WTC11 (cell line): Measurements from ENCODE around the gene CMBL. TPM values are rescaled to one million over a fixed set of nuclear protein-coding genes. Genes with fewer than 3 reads are reported as not detected.
A peak's percentile ranks its signal among the peaks of the same experiment; 100 is the strongest.

Source experiments
- ATAC-seq: fragments of 200-7000 bp; cut with Tn5 transposase; 2 replicates; pipeline ENCODE4 v1.10.0; 2021; ENCODE audit warnings: mild to moderate bottlenecking, moderate library complexity
- CTCF ChIA-PET: fragments of 300-600 bp; sonication (Branson Sonifier 250); formaldehyde crosslinking; loops from one replicate; lab custom pipeline; 2021; ENCODE audit warnings: antibody characterized with exemption; lab: Charles Lee
- POLR2A ChIA-PET: fragments of 350-600 bp; sonication (Branson Sonifier 250); formaldehyde crosslinking; loops from one replicate; lab custom pipeline; 2021; ENCODE audit warnings: antibody characterized with exemption; lab: Charles Lee
- DNase-seq: peaks from one replicate; pipeline ENCODE4 v3.0.0; 2021; ENCODE audit warnings: low spot score
- H3K27ac Mint-ChIP-seq: 2 replicates; pipeline ENCODE4 v1.8.0; 2021; ENCODE audit warnings: mixed read lengths
- H3K27me3 Mint-ChIP-seq: 2 replicates; pipeline ENCODE4 v1.8.0; 2021; ENCODE audit warnings: low read depth, mild to moderate bottlenecking, moderate library complexity, mixed read lengths
- H3K36me3 Mint-ChIP-seq: 2 replicates; pipeline ENCODE4 v1.8.0; 2021; ENCODE audit warnings: mixed read lengths
- H3K4me1 Mint-ChIP-seq: 2 replicates; pipeline ENCODE4 v1.8.0; 2022; ENCODE audit warnings: mixed read lengths
- H3K4me3 Mint-ChIP-seq: 2 replicates; pipeline ENCODE4 v1.8.0; 2021; ENCODE audit warnings: mild to moderate bottlenecking, moderate library complexity, mixed read lengths
- H3K9me3 Mint-ChIP-seq: 2 replicates; pipeline ENCODE4 v1.8.0; 2021; ENCODE audit warnings: mixed read lengths
- AR ChIP-seq: fragments of 250-450 bp; sonication (Bioruptor Pico); IDR thresholded peaks from 2 replicates; pipeline ENCODE4 v1.9.0; 2021; ENCODE audit warnings: mild to moderate bottlenecking
- CDX4 ChIP-seq: fragments of 250-450 bp; sonication (Bioruptor Pico); IDR thresholded peaks from 2 replicates; pipeline ENCODE4 v1.9.0; 2021; ENCODE audit warnings: moderate library complexity, mild to moderate bottlenecking, inconsistent platforms, borderline replicate concordance
- CREM ChIP-seq: sonication (generic); formaldehyde crosslinking; IDR thresholded peaks from 2 replicates; pipeline ENCODE4 v1.8.1; 2022; ENCODE audit warnings: mild to moderate bottlenecking, missing genetic modification reagents, moderate library complexity
- CTCF ChIP-seq: fragments of 200-600 bp; IDR thresholded peaks from 2 replicates; pipeline ENCODE4 v1.8.0; 2022; ENCODE audit warnings: antibody characterized with exemption
- FOXP4 ChIP-seq: sonication (generic); formaldehyde crosslinking; IDR thresholded peaks from 2 replicates; pipeline ENCODE4 v1.8.0; 2022; ENCODE audit warnings: mild to moderate bottlenecking, missing genetic modification reagents
- KAT7 ChIP-seq: sonication (generic); formaldehyde crosslinking; IDR thresholded peaks from 2 replicates; pipeline ENCODE4 v1.8.1; 2023; ENCODE audit warnings: missing genetic modification reagents, mild to moderate bottlenecking, borderline replicate concordance
- MLX ChIP-seq: sonication (generic); formaldehyde crosslinking; IDR thresholded peaks from 2 replicates; pipeline ENCODE4 v1.8.1; 2023; ENCODE audit warnings: mild to moderate bottlenecking, missing genetic modification reagents, moderate library complexity
- NR2C2 ChIP-seq: sonication (generic); formaldehyde crosslinking; IDR thresholded peaks from 2 replicates; pipeline ENCODE4 v1.8.0; 2022; ENCODE audit warnings: mild to moderate bottlenecking, missing genetic modification reagents
- PRRX2 ChIP-seq: fragments of 250-450 bp; sonication (Bioruptor Pico); IDR thresholded peaks from 2 replicates; pipeline ENCODE4 v1.8.0; 2021; ENCODE audit warnings: mild to moderate bottlenecking
- TEAD1 ChIP-seq: sonication (generic); formaldehyde crosslinking; IDR thresholded peaks from 2 replicates; pipeline ENCODE4 v1.8.0; 2022; ENCODE audit warnings: mild to moderate bottlenecking, missing genetic modification reagents
- TP53 ChIP-seq: sonication (generic); formaldehyde crosslinking; IDR thresholded peaks from 2 replicates; pipeline ENCODE4 v1.8.1; 2023; ENCODE audit warnings: mild to moderate bottlenecking, missing genetic modification reagents
- USF1 ChIP-seq: sonication (generic); formaldehyde crosslinking; IDR thresholded peaks from 2 replicates; pipeline ENCODE4 v1.8.0; 2022; ENCODE audit warnings: mild to moderate bottlenecking, missing genetic modification reagents
- ZNF232 ChIP-seq: sonication (generic); formaldehyde crosslinking; IDR thresholded peaks from 2 replicates; pipeline ENCODE4 v1.8.0; 2022; ENCODE audit warnings: mild to moderate bottlenecking, missing genetic modification reagents
- ZNF263 ChIP-seq: sonication (generic); formaldehyde crosslinking; IDR thresholded peaks from 2 replicates; pipeline ENCODE4 v1.8.1; 2022; ENCODE audit warnings: low read depth, mild to moderate bottlenecking, moderate library complexity, missing genetic modification reagents
- ZNF423 ChIP-seq: fragments of 250-450 bp; sonication (Bioruptor Pico); IDR thresholded peaks from 2 replicates; pipeline ENCODE4 v2.1.2; 2022; ENCODE audit warnings: mild to moderate bottlenecking, moderate library complexity
- ZNF532 ChIP-seq: fragments of 250-450 bp; sonication (Bioruptor Pico); IDR thresholded peaks from 2 replicates; pipeline ENCODE4 v1.9.0; 2021; ENCODE audit warnings: mild to moderate bottlenecking, borderline replicate concordance
- total RNA-seq: library from RNA; stranded (reverse); gene quantifications from 3 replicates; pipeline ENCODE4 v1.2.3, GENCODE V29; 2021

CMBL gene
- total RNA-seq, 1 experiment from 2014 or later = 34.0 TPM

GRCh38 chr5:10257870-10258269, 49.8 kb downstream of the CMBL start (continued):
- TF ChIP-seq AR (CRISPR knock-in tag) (no peak), FOXP4 (no peak)
- TF ChIP-seq, all 79 proteins: peak for 0

- peaks cover 80% of the 10 kb centered on the region for H3K36me3 Mint-ChIP-seq
- DNase-seq = no peak
- H3K4me1 Mint-ChIP-seq = peaks cover 29% of the 10 kb centered on the region
- peak overlapping the region; percentile 15; the same call in 1 of the 2 replicates for H3K27ac Mint-ChIP-seq
- TF ChIP-seq ZNF423 (no peak), CREM (CRISPR knock-in tag) (no peak), AR (CRISPR knock-in tag) (no peak), MLX (CRISPR knock-in tag) (no peak), CDX4 (CRISPR knock-in tag) (no peak), CTCF (no peak), ZNF263 (CRISPR knock-in tag) (no peak), ZNF232 (CRISPR knock-in tag) (no peak), USF1 (CRISPR knock-in tag) (no peak), TEAD1 (CRISPR knock-in tag) (no peak)
- POLR2A ChIA-PET = no interaction called here
- CTCF ChIA-PET = no interaction called here
- H3K4me3 Mint-ChIP-seq = no peak overlapping the region
- no peaks in the 10 kb centered on the region for H3K27me3 Mint-ChIP-seq
- no peaks in the 10 kb centered on the region for H3K9me3 Mint-ChIP-seq
- ATAC-seq = no peak
Observed at GRCh38 chr5:10254686-10255085, 53.0 kb downstream of the CMBL start.

- ChIA-PET POLR2A (no interaction called here), CTCF (no interaction called here)
- H3K36me3 Mint-ChIP-seq = peaks cover 69% of the 10 kb centered on the region
- no peaks in the 10 kb centered on the region for H3K9me3 Mint-ChIP-seq
- ATAC-seq = no peak
- H3K4me1 Mint-ChIP-seq = peaks cover 37% of the 10 kb centered on the region
- no peak overlapping the region for H3K4me3 Mint-ChIP-seq
- no peak overlapping the region for H3K27ac Mint-ChIP-seq
- DNase-seq = no peak
- no peaks in the 10 kb centered on the region for H3K27me3 Mint-ChIP-seq
- no peak for TF ChIP-seq NR2C2
- TF ChIP-seq KAT7 (CRISPR knock-in tag) = no peak
- TF ChIP-seq PRRX2 (CRISPR knock-in tag) = no peak
- no peak for TF ChIP-seq TP53 (CRISPR knock-in tag)
- no peak for TF ChIP-seq ZNF532
Observed at GRCh38 chr5:10253390-10253789, 54.3 kb downstream of the CMBL start.
